Measurements from ENCODE around the gene METAP2. TPM values are rescaled to one million over a fixed set of nuclear protein-coding genes. Genes with fewer than 3 reads are reported as not detected.

METAP2 gene
- total RNA-seq, 1 experiment from 2014 or later = 121 TPM

DNA sequence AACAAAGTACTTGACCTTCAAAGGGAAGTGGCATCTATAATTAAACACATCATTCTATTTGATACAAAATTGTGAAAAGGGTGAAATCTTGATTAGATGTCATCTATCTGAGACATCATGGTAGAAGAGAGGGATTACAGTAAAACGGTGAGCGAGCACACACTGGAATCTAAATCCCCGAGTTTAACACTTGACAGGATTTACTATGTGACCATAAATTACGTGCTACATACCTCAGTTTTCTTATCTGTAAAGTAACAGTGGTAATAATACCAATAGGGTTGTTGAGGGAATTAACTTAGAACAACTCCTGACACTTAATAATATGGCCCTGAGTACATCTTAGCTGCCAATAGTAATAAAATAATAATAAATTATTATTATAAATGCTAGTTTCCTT is 64.1 kb downstream of the METAP2 start:
- in situ Hi-C loops (cut with HindIII; ENCODE audit: low pct_unique_long_range_greater_than_20kb, low sequenced_read_pairs) = no loop called here
- DNase-seq (ENCODE audit: low read depth, low spot score) = no peak

- in situ Hi-C loops (cut with HindIII; ENCODE audit: low pct_unique_long_range_greater_than_20kb, low sequenced_read_pairs) = no loop called here
- DNase-seq (ENCODE audit: low read depth, low spot score) = no peak
Observed at GRCh38 chr12:95538656-95539055, 64.7 kb downstream of the METAP2 start.

GRCh38 chr12:95541436-95541835 is 67.5 kb downstream of the METAP2 start:
- DNase-seq (ENCODE audit: low read depth, low spot score) = no peak
- in situ Hi-C loops (cut with HindIII; ENCODE audit: low pct_unique_long_range_greater_than_20kb, low sequenced_read_pairs) = no loop called here

GRCh38 chr12:95543305-95543704 is 69.4 kb downstream of the METAP2 start:
- in situ Hi-C loops (cut with HindIII; ENCODE audit: low pct_unique_long_range_greater_than_20kb, low sequenced_read_pairs) = no loop called here
- no peak for DNase-seq (ENCODE audit: low read depth, low spot score)

DNA sequence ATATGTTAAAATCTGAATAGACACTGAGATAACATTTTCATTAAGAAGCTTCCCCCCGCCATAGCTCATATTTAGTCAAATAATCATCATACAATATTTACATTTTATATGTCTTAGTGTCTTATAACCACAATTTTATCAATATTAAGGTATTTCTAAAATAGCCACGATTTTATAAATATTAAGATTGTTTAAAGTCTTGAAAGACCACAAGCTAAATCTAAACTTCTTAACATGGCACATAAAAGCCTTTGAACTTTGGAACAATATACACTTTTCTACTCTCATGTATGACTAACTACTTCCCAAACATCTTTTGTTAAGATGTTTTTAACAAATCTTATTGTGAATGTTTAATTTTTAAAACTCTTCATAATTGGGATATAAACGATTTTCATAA is 70.8 kb downstream of the METAP2 start:
- DNase-seq (ENCODE audit: low read depth, low spot score) = no peak
- in situ Hi-C loops (cut with HindIII; ENCODE audit: low pct_unique_long_range_greater_than_20kb, low sequenced_read_pairs) = no loop called here

- in situ Hi-C loops (cut with HindIII; ENCODE audit: low pct_unique_long_range_greater_than_20kb, low sequenced_read_pairs) = no loop called here
- no peak for DNase-seq (ENCODE audit: low read depth, low spot score)
Observed at GRCh38 chr12:95545303-95545702, 71.4 kb downstream of the METAP2 start.

GRCh38 chr12:95545731-95546490 is 72.0 kb downstream of the METAP2 start:
- in situ Hi-C loops (cut with HindIII; ENCODE audit: low pct_unique_long_range_greater_than_20kb, low sequenced_read_pairs) = no loop called here
- DNase-seq (ENCODE audit: low read depth, low spot score) = no peak

GRCh38 chr12:95546491-95546813 is 72.5 kb downstream of the METAP2 start:
- no peak for DNase-seq (ENCODE audit: low read depth, low spot score)
- in situ Hi-C loops (cut with HindIII; ENCODE audit: low pct_unique_long_range_greater_than_20kb, low sequenced_read_pairs) = no loop called here

- in situ Hi-C loops (cut with HindIII; ENCODE audit: low pct_unique_long_range_greater_than_20kb, low sequenced_read_pairs) = no loop called here
- no peak for DNase-seq (ENCODE audit: low read depth, low spot score)
Observed at GRCh38 chr12:95547522-95548055, 73.6 kb downstream of the METAP2 start.

- DNase-seq (ENCODE audit: low read depth, low spot score) = no peak
- in situ Hi-C loops (cut with HindIII; ENCODE audit: low pct_unique_long_range_greater_than_20kb, low sequenced_read_pairs) = no loop called here
Observed at GRCh38 chr12:95548056-95548538, 74.1 kb downstream of the METAP2 start.

GRCh38 chr12:95548539-95549391 is 74.8 kb downstream of the METAP2 start:
- no peak for DNase-seq (ENCODE audit: low read depth, low spot score)
- in situ Hi-C loops (cut with HindIII; ENCODE audit: low pct_unique_long_range_greater_than_20kb, low sequenced_read_pairs) = no loop called here

DNA sequence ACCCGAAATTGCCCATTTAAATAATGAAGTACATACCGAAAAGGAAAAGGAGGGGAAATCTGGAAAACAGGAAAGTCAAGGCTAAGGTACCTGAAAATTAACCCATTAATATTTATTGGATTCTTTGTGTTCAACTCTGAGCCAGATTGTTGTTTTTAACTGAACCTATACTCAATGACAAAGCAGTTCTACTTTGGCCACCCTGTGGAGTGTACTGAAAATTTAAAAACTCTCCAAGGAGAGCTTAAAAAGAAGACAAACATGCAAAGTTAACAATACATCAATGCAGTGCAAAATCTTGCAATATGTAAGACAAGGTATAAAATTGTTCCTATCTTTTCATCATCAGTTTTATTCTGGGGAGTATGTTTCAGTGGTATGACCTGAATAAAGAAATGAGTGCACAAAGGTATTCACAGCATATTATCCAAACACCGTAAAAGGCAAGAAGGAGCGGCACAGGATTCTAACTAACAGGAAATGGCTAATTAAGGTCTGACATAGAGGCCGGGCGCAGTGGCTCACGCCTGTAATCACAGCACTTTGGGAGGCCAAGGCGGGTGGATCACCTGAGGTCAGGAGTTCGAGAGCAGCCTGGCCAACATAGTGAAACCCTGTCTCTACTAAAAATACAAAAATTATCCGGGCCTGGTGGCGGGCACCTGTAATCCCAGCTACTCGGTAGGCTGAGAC is 75.6 kb downstream of the METAP2 start:
- in situ Hi-C loops (cut with HindIII; ENCODE audit: low pct_unique_long_range_greater_than_20kb, low sequenced_read_pairs) = no loop called here
- DNase-seq (ENCODE audit: low read depth, low spot score) = no peak

- DNase-seq (ENCODE audit: low read depth, low spot score) = no peak
Observed at GRCh38 chr12:95551305-95551704, 77.4 kb downstream of the METAP2 start, which contains the start of gene USP44. USP44 (minus strand) TSS chr12:95551476; CDS start chr12:95534256, 17,220 bp downstream.

GRCh38 chr12:95551913-95552516 is 78.1 kb downstream of the METAP2 start:
- in situ Hi-C loops (cut with HindIII; ENCODE audit: low pct_unique_long_range_greater_than_20kb, low sequenced_read_pairs) = no loop called here
- no peak for DNase-seq (ENCODE audit: low read depth, low spot score)

More at GRCh38 chr12:95551305-95551704, 77.4 kb downstream of the METAP2 start, which contains the start of gene USP44:
- in situ Hi-C loops (cut with HindIII; ENCODE audit: low pct_unique_long_range_greater_than_20kb, low sequenced_read_pairs) = no loop called here

- DNase-seq (ENCODE audit: low read depth, low spot score) = no peak
- in situ Hi-C loops (cut with HindIII; ENCODE audit: low pct_unique_long_range_greater_than_20kb, low sequenced_read_pairs) = no loop called here
Observed at GRCh38 chr12:95553197-95553943, 79.4 kb downstream of the METAP2 start.

GRCh38 chr12:95554532-95555071 is 80.7 kb downstream of the METAP2 start:
- no peak for DNase-seq (ENCODE audit: low read depth, low spot score)
- in situ Hi-C loops (cut with HindIII; ENCODE audit: low pct_unique_long_range_greater_than_20kb, low sequenced_read_pairs) = no loop called here

DNA sequence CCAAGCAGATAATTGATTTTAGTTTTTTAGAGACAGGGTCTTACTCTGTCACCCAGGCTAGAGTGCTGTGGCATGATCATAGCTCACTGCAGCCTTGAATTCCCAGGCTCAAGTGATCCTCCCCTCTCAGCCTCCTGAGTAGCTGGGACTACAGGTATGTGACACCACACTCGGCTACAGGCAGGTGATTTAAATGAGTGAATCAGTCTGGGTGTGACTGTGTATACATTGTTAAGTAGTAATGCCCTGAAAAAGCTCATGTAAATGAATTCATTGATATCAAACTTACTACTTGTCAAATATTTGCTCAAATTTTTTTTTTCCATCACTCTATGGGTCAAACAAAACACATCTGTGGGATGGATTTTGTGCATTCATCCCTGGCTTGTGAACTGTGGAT is 83.7 kb downstream of the METAP2 start:
- no peak for DNase-seq (ENCODE audit: low read depth, low spot score)
- in situ Hi-C loops (cut with HindIII; ENCODE audit: low pct_unique_long_range_greater_than_20kb, low sequenced_read_pairs) = no loop called here
